Measurements from ENCODE around the gene EPHA6.

- TF ChIP-seq POLR2A (IDR thresholded peaks at IDR 0.05; ENCODE audit: low read length) (no peak), GATA1 (IDR thresholded peaks at IDR 0.05; ENCODE audit: low read depth, low read length) (no peak)
These were observed 252.1 kb downstream of the EPHA6 start for GRCh38 chr3:97066531-97066930.

Data from erythroblast (primary cell).